PC-9 (cell line): ENCODE results near the gene ANO1. TPM values are rescaled to one million over a fixed set of nuclear protein-coding genes. Genes with fewer than 3 reads are reported as not detected.
A peak's percentile ranks its signal among the peaks of the same experiment; 100 is the strongest.

Experiments
- BruUV-seq: library from RNA; stranded (reverse); fragments of 400-500 nt; replicated peaks from 2 replicates; lab custom pipeline; 2021; lab: Mats Ljungman, UMichigan
- CTCF ChIA-PET: fragments of 300-600 bp; sonication (Branson Sonifier 250); formaldehyde crosslinking; loops from one replicate; lab custom pipeline; 2022; ENCODE audit warnings: antibody characterized with exemption; lab: Charles Lee
- POLR2A ChIA-PET: fragments of 300-600 bp; sonication (Branson Sonifier 250); formaldehyde crosslinking; loops from one replicate; lab custom pipeline; 2022; ENCODE audit warnings: antibody characterized with exemption; ENCODE audit not compliant: unreplicated experiment; lab: Charles Lee
- DNase-seq, 2 experiments: peaks; one replicate each; pipeline versions ENCODE4 v3.0.0 to v3.0.0-alpha.2; 2015 to 2022; ENCODE audit warnings: mixed read lengths in 1 of 2
- H2AFZ ChIP-seq: fragments of 200-600 bp; sonication (generic); 2 replicates; pipeline ENCODE4 v1.8.1; 2017; ENCODE audit warnings: antibody characterized with exemption
- H3F3A ChIP-seq: fragments of 200-600 bp; sonication (generic); 2 replicates; pipeline ENCODE4 v1.8.1; 2017; ENCODE audit warnings: antibody characterized with exemption, mild to moderate bottlenecking, low read depth; ENCODE audit not compliant: insufficient read depth
- H3K27ac ChIP-seq: fragments of 200-600 bp; sonication (generic); 2 replicates; pipeline ENCODE4 v1.6.1; 2016; ENCODE audit warnings: mixed run types
- H3K27me3 ChIP-seq: fragments of 200-600 bp; sonication (generic); 2 replicates; pipeline ENCODE4 v1.6.1; 2016; ENCODE audit warnings: low read depth, mixed run types; ENCODE audit not compliant: insufficient read depth
- H3K36me3 ChIP-seq: fragments of 200-600 bp; sonication (generic); 2 replicates; pipeline ENCODE4 v1.6.1; 2016; ENCODE audit warnings: low read depth, mixed run types
- H3K4me1 ChIP-seq: fragments of 200-600 bp; sonication (generic); replicated peaks from 2 replicates; pipeline ENCODE4 v1.6.1; 2016; ENCODE audit warnings: mixed run types; ENCODE audit not compliant: insufficient read depth
- H3K4me2 ChIP-seq: fragments of 200-600 bp; sonication (generic); 2 replicates; pipeline ENCODE4 v1.6.1; 2017; ENCODE audit warnings: mixed run types
- H3K4me3 ChIP-seq: fragments of 200-600 bp; sonication (generic); 2 replicates; pipeline ENCODE4 v1.6.1; 2016; ENCODE audit warnings: mixed run types
- H3K79me2 ChIP-seq: fragments of 200-600 bp; sonication (generic); 2 replicates; pipeline ENCODE4 v1.6.1; 2017; ENCODE audit warnings: low read depth, mixed run types
- H3K9me2 ChIP-seq: fragments of 200-600 bp; sonication (generic); 2 replicates; pipeline ENCODE4 v1.8.1; 2017; ENCODE audit warnings: mild to moderate bottlenecking; ENCODE audit not compliant: insufficient read depth
- H3K9me3 ChIP-seq: fragments of 200-600 bp; sonication (generic); 2 replicates; pipeline ENCODE4 v1.8.1; 2016; ENCODE audit warnings: low read depth; ENCODE audit not compliant: insufficient read depth
- H4K20me1 ChIP-seq: fragments of 200-600 bp; sonication (generic); 2 replicates; pipeline ENCODE4 v1.8.1; 2017; ENCODE audit not compliant: insufficient read depth
- EZH2 ChIP-seq: fragments of 200-600 bp; sonication (generic); IDR thresholded peaks from 2 replicates; pipeline ENCODE4 v1.8.0; 2017; ENCODE audit warnings: antibody characterized with exemption, low read depth
- intact Hi-C: fragments of 100-400 bp; cut with micrococcal nuclease; formaldehyde crosslinking; loops from one replicate; pipeline ENCODE4 v1.10.0; 2022; ENCODE audit not compliant: unreplicated experiment
- total RNA-seq: library from RNA; stranded (reverse); gene quantifications from 2 replicates; pipeline ENCODE4 v1.2.3, GENCODE V29; 2021
- TF ChIP-seq, protein P1 (sequence below): fragments of 200-600 bp; sonication (generic); conservative IDR thresholded peaks from 2 replicates; pipeline ENCODE4 v1.6.1; 2017; ENCODE audit warnings: mixed run types, antibody characterized with exemption, mild to moderate bottlenecking, moderate library complexity

The ANO1 gene
- total RNA-seq, 1 experiment from 2014 or later = 107 TPM

DNA sequence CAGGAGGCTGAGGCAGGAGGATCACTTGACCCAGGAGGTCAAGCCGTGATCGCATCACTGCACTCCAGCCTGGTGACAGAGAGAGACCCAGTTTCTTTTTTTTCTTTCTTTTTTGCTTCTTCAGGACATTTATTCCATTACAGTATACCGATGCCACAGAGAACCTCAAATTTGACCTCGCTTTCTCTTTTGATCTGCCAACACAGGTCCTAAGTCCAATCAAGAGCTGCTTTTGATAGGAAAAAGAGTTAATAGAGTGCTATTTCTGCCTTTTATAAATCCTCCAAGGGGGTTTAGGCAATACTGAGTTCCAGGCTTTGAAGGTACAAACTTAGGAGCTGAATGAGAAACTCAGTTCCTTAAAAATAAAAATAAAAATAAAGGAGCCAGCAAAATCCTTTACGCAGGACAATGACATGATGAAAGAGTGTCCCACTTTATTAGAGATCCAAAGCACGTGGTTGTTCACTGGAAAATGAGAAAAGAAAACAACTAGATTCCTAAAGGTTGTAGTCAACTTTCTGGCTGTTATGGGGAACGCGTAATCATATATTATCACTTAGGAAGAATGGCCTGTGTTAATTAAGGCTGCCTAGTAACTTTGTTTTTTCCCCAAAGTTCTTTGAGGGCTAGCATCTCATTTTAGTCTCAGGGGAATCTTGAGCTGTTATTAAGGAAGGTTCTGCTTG lies 152.2 kb downstream of the ANO1 start:
- TF ChIP-seq EZH2 = no peak
- TF ChIP-seq, protein P1, sequence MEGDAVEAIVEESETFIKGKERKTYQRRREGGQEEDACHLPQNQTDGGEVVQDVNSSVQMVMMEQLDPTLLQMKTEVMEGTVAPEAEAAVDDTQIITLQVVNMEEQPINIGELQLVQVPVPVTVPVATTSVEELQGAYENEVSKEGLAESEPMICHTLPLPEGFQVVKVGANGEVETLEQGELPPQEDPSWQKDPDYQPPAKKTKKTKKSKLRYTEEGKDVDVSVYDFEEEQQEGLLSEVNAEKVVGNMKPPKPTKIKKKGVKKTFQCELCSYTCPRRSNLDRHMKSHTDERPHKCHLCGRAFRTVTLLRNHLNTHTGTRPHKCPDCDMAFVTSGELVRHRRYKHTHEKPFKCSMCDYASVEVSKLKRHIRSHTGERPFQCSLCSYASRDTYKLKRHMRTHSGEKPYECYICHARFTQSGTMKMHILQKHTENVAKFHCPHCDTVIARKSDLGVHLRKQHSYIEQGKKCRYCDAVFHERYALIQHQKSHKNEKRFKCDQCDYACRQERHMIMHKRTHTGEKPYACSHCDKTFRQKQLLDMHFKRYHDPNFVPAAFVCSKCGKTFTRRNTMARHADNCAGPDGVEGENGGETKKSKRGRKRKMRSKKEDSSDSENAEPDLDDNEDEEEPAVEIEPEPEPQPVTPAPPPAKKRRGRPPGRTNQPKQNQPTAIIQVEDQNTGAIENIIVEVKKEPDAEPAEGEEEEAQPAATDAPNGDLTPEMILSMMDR = no peak
- DNase-seq = peak in 1 of 2 experiments; percentile 28
- H3K4me3 ChIP-seq = no peak overlapping the region
- H3K4me2 ChIP-seq = no peak overlapping the region
- H2AFZ ChIP-seq = no peak overlapping the region
- peaks cover 28% of the 10 kb centered on the region for H3K4me1 ChIP-seq
- H3K36me3 ChIP-seq = no peaks in the 10 kb centered on the region
- POLR2A ChIA-PET = interaction anchor here (0.6 kb wide), 1 partner anchor 357 kb away, joined by 4 read pairs; no protein-coding TSS in a partner anchor
- no TSS peak for BruUV-seq
- no peak overlapping the region for H3K27ac ChIP-seq
- no peaks in the 10 kb centered on the region for H4K20me1 ChIP-seq
- H3K9me2 ChIP-seq = no peaks in the 10 kb centered on the region
- CTCF ChIA-PET = no interaction called here
- no peaks in the 10 kb centered on the region for H3K9me3 ChIP-seq
- no peaks in the 10 kb centered on the region for H3K79me2 ChIP-seq
- H3F3A ChIP-seq = peaks cover 29% of the 10 kb centered on the region
- intact Hi-C loops = no loop called here
- H3K27me3 ChIP-seq = no peaks in the 10 kb centered on the region

DNA sequence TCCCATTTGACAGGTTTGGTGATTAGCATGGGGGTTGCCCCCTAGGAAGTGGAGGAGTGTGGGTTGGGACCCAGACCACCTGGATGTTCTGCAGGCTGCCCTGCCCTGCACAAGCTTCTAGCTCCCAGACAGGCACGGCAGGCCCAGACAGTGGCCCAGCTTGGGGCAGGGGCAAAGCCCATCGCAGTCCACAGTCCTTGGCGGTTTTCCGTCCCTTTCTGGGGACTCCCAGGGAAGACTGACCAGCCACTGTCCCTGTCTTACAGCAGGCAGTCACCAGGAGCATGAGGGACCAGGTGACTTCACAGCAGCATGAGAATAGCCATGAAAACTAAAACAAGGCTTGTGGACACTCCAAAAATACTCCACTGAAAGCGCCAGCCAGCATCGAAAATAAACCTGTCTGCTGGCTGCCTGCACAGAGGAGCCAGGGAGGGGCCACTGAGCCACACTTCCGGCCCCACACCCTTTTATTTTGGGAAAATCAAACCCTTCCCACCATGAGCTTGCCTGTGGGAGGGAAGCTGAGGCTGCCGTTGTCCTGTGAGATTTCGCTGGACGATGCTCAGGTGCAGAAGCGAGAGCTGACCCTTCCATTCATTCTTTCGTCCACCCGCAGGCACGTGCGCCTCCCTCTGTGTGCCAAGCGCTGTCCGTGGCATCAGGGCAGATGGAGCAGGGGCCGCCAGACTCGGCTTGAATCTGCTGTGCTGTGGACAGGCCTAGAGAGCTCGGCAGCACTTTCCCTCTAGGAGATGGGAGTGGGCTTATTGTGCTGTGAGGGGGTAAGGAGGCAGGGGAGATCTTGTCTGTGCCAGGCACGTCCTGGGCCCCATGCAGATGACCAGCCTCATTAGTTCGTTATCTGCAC lies 153.0 kb downstream of the ANO1 start:
- intact Hi-C loops = no loop called here
- Histone ChIP-seq H2AFZ (no peak overlapping the region), H3K4me3 (no peak overlapping the region), H3K4me1 (peaks cover 24% of the 10 kb centered on the region), H3K36me3 (no peaks in the 10 kb centered on the region), H3K9me3 (no peaks in the 10 kb centered on the region), H3K9me2 (no peaks in the 10 kb centered on the region), H3K79me2 (no peaks in the 10 kb centered on the region), H3K27me3 (no peaks in the 10 kb centered on the region), H3K27ac (no peak overlapping the region), H3K4me2 (no peak overlapping the region), H4K20me1 (no peaks in the 10 kb centered on the region), H3F3A (peaks cover 36% of the 10 kb centered on the region)
- TF ChIP-seq EZH2 = no peak
- BruUV-seq = no TSS peak
- ChIA-PET CTCF (no interaction called here), POLR2A (no interaction called here)
- DNase-seq = peak in 1 of 2 experiments; percentile 28

DNA sequence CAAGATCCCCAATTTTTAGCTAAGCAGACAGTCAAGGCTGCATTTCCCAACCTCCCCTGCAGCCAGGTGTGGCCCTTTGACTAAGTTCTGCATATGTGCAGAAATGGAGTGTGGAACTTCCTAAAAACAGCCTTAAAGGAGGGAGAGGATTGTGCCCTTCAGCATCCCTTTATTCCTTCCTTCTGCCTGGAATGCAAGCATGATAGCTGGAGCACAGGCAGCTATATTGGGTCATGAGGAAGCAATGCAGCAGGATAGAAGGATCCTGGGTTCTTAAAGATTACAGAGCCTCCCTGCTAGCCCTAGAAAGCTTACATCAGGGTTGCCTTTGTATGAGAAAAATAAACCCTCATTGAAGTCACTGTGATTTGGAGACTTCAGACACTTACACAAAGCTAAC lies 154.9 kb downstream of the ANO1 start:
- Histone ChIP-seq H3K36me3 (no peaks in the 10 kb centered on the region), H3K27ac (peak overlapping the region; percentile 97), H3F3A (peaks cover 40% of the 10 kb centered on the region), H4K20me1 (no peaks in the 10 kb centered on the region), H3K4me3 (no peak overlapping the region), H3K9me2 (no peaks in the 10 kb centered on the region), H3K79me2 (no peaks in the 10 kb centered on the region), H3K27me3 (no peaks in the 10 kb centered on the region), H3K9me3 (no peaks in the 10 kb centered on the region), H3K4me1 (peaks cover 24% of the 10 kb centered on the region), H3K4me2 (0 out of 2 replicates have a peak overlapping the region, but pooled peaks have one; percentile 7), H2AFZ (no peak overlapping the region)
- ChIA-PET POLR2A (no interaction called here), CTCF (interaction anchor here (0.6 kb wide), 1 partner anchor 902 kb away, joined by 4 read pairs; no protein-coding TSS in a partner anchor)
- TSS peak; percentile 62 for BruUV-seq
- intact Hi-C loops = loop anchor here (1.0 kb wide), 2 partner anchors 11 to 37 kb away; partner anchors contain the start of gene PPFIA1
- no peak for TF ChIP-seq EZH2
- TF ChIP-seq, protein P1 = no peak
- DNase-seq = no peak
